ENCODE data around the gene COL4A2. TPM values are rescaled to one million over a fixed set of nuclear protein-coding genes. Genes with fewer than 3 reads are reported as not detected.
"Not testable (repeated sequence)": the region's sequence is repeated elsewhere in the genome, so short reads cannot be mapped to it uniquely, and the experiment has no call there.

The COL4A2 gene
- total RNA-seq, 1 experiment from 2014 or later = 74.5 TPM

- DNase-seq (no peak), ATAC-seq (no peak)
- Histone ChIP-seq H3K9ac (ENCODE audit: low read length) (no peak overlapping the region), H3K9me2 (replicated peaks; ENCODE audit: low read length) (no peaks in the 10 kb centered on the region), H3K4me3 (ENCODE audit: low read length) (no peak overlapping the region), H3K27me3 (ENCODE audit: low read length) (no peaks in the 10 kb centered on the region), H4K20me1 (ENCODE audit: low read length) (no peaks in the 10 kb centered on the region), H3K9me3 (ENCODE audit: low read length) (no peaks in the 10 kb centered on the region), H3K36me3 (ENCODE audit: low read depth, low read length) (no peaks in the 10 kb centered on the region), H3K27ac (ENCODE audit: low read length) (no peak overlapping the region), H3F3A (ENCODE audit: low read length, unreplicated experiment) (no peaks in the 10 kb centered on the region), H3K4me1 (ENCODE audit: insufficient read depth, low read length) (no peaks in the 10 kb centered on the region), H2AFZ (ENCODE audit: low read length) (no peak overlapping the region), H3K79me2 (ENCODE audit: low read length) (0 out of 2 replicates have a peak, but pooled peaks cover under 1% of the 10 kb centered on the region), H3K4me2 (ENCODE audit: low read length) (no peak overlapping the region)
- TF ChIP-seq CTCF (conservative IDR thresholded peaks at IDR 0.05; ENCODE audit: low read depth, low read length) (no peak), EZH2phosphoT487 (IDR thresholded peaks at IDR 0.05; ENCODE audit: borderline replicate concordance, low read length) (no peak), EZH2 (IDR thresholded peaks at IDR 0.05; ENCODE audit: low read length, unreplicated experiment) (no peak)
- ChIA-PET CTCF (no interaction called here), POLR2A (ENCODE audit: unreplicated experiment) (no interaction called here)
- no TSS peak for BruUV-seq (replicated peaks)
- intact Hi-C loops (cut with micrococcal nuclease) = no loop called here
Measured at GRCh38 chr13:110531100-110531499, 224.0 kb downstream of the COL4A2 start.

- no peak overlapping the region for H3K27ac ChIP-seq (ENCODE audit: low read length)
- BruUV-seq (replicated peaks) = no TSS peak
Measured at GRCh38 chr13:110531671-110532083, 224.6 kb downstream of the COL4A2 start.

GRCh38 chr13:110532258-110532657, 225.2 kb downstream of the COL4A2 start:
- ATAC-seq; H3K9me3 ChIP-seq (ENCODE audit: low read length); H3K9me2 ChIP-seq (replicated peaks; ENCODE audit: low read length); H4K20me1 ChIP-seq (ENCODE audit: low read length); H3K27me3 ChIP-seq (ENCODE audit: low read length); CTCF ChIA-PET; H3K9ac ChIP-seq (ENCODE audit: low read length); H3K27ac ChIP-seq (ENCODE audit: low read length); BruUV-seq (replicated peaks); H3K4me2 ChIP-seq (ENCODE audit: low read length); H2AFZ ChIP-seq (ENCODE audit: low read length); POLR2A ChIA-PET (ENCODE audit: unreplicated experiment); intact Hi-C loops (cut with micrococcal nuclease); H3K4me1 ChIP-seq (ENCODE audit: insufficient read depth, low read length); H3K36me3 ChIP-seq (ENCODE audit: low read depth, low read length); H3K79me2 ChIP-seq (ENCODE audit: low read length); DNase-seq; H3F3A ChIP-seq (ENCODE audit: low read length, unreplicated experiment); H3K4me3 ChIP-seq (ENCODE audit: low read length): not testable (repeated sequence)

More at GRCh38 chr13:110531671-110532083, 224.6 kb downstream of the COL4A2 start:
- Histone ChIP-seq H3K9me2 (replicated peaks; ENCODE audit: low read length) (no peaks in the 10 kb centered on the region), H3K9ac (ENCODE audit: low read length) (no peak overlapping the region), H3F3A (ENCODE audit: low read length, unreplicated experiment) (no peaks in the 10 kb centered on the region), H3K36me3 (ENCODE audit: low read depth, low read length) (no peaks in the 10 kb centered on the region), H3K9me3 (ENCODE audit: low read length) (no peaks in the 10 kb centered on the region), H3K27me3 (ENCODE audit: low read length) (no peaks in the 10 kb centered on the region), H2AFZ (ENCODE audit: low read length) (no peak overlapping the region), H3K4me2 (ENCODE audit: low read length) (no peak overlapping the region), H3K4me3 (ENCODE audit: low read length) (no peak overlapping the region), H4K20me1 (ENCODE audit: low read length) (no peaks in the 10 kb centered on the region), H3K4me1 (ENCODE audit: insufficient read depth, low read length) (no peaks in the 10 kb centered on the region), H3K79me2 (ENCODE audit: low read length) (no peaks in the 10 kb centered on the region)
- DNase-seq = no peak
- intact Hi-C loops (cut with micrococcal nuclease) = no loop called here
- ChIA-PET POLR2A (ENCODE audit: unreplicated experiment) (no interaction called here), CTCF (no interaction called here)
- TF ChIP-seq EZH2phosphoT487 (IDR thresholded peaks at IDR 0.05; ENCODE audit: borderline replicate concordance, low read length) = no peak
- TF ChIP-seq EZH2 (IDR thresholded peaks at IDR 0.05; ENCODE audit: low read length, unreplicated experiment) = no peak
- TF ChIP-seq CTCF (conservative IDR thresholded peaks at IDR 0.05; ENCODE audit: low read depth, low read length) = no peak
- no peak for ATAC-seq
